NCI-H146 treated with DMSO at 0.1 percent for 48 hours (cell line): Measurements from ENCODE around the gene ABHD14A.

Source experiments
- DNase-seq: peaks from one replicate; lab custom pipeline; 2025; ENCODE audit not compliant: unreplicated experiment; lab: John Stamatoyannopoulos, UW

The ABHD14A gene

GRCh38 chr3:51955893-51956770 lies 18.7 kb upstream of the ABHD14A start:
- no peak for DNase-seq

- no peak for DNase-seq
Measured at GRCh38 chr3:51957520-51958205, 17.2 kb upstream of the ABHD14A start.

- no peak for DNase-seq
Measured at GRCh38 chr3:51958603-51959521, 16.0 kb upstream of the ABHD14A start.

GRCh38 chr3:51959651-51960050 lies 15.2 kb upstream of the ABHD14A start:
- DNase-seq = no peak

GRCh38 chr3:51960386-51960785 lies 14.5 kb upstream of the ABHD14A start:
- no peak for DNase-seq

GRCh38 chr3:51961011-51961410 lies 13.9 kb upstream of the ABHD14A start:
- DNase-seq = no peak

GRCh38 chr3:51961602-51962569 lies 13.0 kb upstream of the ABHD14A start:
- no peak for DNase-seq

GRCh38 chr3:51962854-51963530 lies 11.9 kb upstream of the ABHD14A start:
- no peak for DNase-seq

- DNase-seq = peak; percentile 9
Measured at GRCh38 chr3:51963951-51964451, 10.9 kb upstream of the ABHD14A start.

GRCh38 chr3:51964521-51964920 lies 10.3 kb upstream of the ABHD14A start:
- no peak for DNase-seq

GRCh38 chr3:51966016-51966415 lies 8.8 kb upstream of the ABHD14A start:
- no peak for DNase-seq

GRCh38 chr3:51966486-51966885 lies 8.4 kb upstream of the ABHD14A start:
- no peak for DNase-seq

GRCh38 chr3:51966922-51967383 lies 7.9 kb upstream of the ABHD14A start:
- DNase-seq = no peak

- no peak for DNase-seq
Measured at GRCh38 chr3:51967384-51968169, 7.3 kb upstream of the ABHD14A start, which contains the start of gene PCBP4. PCBP4 (minus strand) TSS chr3:51967454; CDS start chr3:51961240, 6,214 bp downstream.

- no peak for DNase-seq
Measured at GRCh38 chr3:51968170-51968775, 6.6 kb upstream of the ABHD14A start.

- DNase-seq = no peak
Measured at GRCh38 chr3:51968883-51969678, 5.8 kb upstream of the ABHD14A start.

- no peak for DNase-seq
Measured at GRCh38 chr3:51969841-51970240, 5.0 kb upstream of the ABHD14A start.
